ENCODE data around the gene DDX39A.
"Not testable (repeated sequence)": the region's sequence is repeated elsewhere in the genome, so short reads cannot be mapped to it uniquely, and the experiment has no call there.

The DDX39A gene

DNA sequence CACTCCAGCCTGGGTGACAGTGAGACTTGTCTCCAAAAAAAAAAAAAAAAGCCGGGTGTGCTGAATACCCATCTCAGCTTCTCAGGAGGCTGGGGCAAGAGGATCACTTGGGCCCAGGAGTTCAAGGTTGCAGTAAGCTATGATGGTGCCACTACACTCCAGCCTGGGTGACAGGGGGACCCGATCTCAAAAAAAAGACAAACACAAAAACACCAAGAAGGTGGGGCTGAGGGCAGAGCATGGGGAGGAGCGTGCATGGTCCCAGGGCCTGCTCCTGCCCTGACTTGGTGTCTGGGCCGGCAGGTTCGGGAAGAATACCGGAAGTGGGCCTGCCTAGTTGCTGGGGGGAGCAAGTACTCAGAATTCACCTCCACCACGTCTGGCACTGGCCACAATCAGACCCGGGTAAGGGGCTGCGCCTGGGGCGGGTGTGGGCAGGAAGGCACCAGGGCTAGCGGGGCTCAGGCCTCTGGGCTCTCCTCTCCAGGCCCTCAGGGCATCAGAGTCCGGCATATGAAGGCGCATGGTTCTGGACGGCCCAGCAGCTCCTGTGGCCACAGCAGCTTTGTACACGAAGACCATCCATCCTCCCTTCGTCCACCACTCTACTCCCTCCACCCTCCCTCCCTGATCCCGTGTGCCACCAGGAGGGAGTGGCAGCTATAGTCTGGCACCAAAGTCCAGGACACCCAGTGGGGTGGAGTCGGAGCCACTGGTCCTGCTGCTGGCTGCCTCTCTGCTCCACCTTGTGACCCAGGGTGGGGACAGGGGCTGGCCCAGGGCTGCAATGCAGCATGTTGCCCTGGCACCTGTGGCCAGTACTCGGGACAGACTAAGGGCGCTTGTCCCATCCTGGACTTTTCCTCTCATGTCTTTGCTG is 11.3 kb downstream of the DDX39A start:
- no peak for DNase-seq

DNA sequence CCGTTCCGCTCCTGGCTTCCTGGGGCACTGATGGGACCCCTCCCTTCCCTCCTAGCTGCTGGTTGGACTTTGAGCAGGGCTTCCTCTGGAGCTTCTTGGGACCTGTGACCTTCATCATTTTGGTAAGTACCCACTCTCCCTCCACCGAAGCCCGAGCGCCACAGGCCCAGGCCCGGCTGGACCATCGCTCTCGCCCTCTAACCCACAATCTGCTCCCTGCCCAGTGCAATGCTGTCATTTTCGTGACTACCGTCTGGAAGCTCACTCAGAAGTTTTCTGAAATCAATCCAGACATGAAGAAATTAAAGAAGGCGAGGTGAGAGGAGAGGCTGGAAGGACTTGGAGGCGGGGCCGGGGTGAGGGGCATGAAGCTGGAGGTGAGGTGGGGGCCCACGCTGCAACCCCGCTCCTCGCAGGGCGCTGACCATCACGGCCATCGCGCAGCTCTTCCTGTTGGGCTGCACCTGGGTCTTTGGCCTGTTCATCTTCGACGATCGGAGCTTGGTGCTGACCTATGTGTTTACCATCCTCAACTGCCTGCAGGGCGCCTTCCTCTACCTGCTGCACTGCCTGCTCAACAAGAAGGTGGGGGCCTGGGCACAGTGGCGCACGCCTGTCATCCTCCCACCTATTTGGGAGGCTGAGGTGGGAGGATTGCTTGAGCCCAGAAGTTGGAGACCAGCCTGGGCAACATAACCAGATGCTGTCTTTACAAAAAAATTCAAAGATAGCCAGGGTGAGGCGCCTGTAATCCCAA is 12.3 kb downstream of the DDX39A start:
- no peak for DNase-seq

DNA sequence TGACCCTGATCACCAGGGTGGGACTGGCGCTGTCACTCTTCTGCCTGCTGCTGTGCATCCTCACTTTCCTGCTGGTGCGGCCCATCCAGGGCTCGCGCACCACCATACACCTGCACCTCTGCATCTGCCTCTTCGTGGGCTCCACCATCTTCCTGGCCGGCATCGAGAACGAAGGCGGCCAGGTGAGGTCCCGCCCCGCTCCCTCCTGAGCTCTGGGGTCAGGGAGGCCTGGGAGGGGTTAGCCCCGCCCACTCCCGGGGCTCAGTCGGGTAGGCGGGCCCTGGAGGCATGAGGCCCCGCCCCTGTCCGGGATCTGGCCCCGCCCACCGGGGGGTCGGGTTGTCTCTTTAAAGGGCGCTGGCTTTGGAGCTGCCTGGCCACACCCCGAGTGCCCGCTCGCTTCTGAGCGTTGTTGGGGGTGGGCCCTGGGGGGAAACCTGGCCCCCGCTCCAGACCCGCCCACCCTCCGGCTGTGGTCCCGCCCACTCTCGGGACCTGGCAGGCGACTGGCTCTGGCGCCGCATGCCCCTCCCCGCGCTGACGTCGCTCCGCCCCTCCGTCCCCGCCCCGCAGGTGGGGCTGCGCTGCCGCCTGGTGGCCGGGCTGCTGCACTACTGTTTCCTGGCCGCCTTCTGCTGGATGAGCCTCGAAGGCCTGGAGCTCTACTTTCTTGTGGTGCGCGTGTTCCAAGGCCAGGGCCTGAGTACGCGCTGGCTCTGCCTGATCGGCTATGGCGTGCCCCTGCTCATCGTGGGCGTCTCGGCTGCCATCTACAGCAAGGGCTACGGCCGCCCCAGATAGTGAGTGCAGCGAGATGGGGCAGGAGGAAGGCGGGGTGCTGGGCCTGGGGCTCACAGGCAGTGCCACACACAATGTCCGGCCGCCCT is 13.1 kb downstream of the DDX39A start:
- peak; percentile 93 for DNase-seq

DNA sequence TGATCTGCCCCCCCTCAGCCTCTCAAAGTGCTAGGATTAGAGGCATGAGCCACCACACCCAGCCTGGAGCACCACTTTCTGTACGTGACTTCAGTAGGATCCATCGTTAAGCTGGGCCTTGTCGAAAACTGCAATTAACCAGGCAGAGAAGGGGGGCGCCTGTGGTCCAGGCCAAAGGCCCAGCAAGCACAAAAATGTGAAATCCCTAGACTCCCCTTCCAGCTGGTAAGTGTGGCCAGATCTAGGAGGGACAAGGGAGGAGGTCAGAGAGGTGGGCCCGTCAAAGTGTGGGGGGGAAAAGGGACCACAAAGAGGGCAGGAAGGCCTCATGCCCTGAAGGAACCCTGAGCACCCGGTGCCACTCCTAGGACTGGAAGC is 13.8 kb downstream of the DDX39A start:
- DNase-seq: no peak

DNA sequence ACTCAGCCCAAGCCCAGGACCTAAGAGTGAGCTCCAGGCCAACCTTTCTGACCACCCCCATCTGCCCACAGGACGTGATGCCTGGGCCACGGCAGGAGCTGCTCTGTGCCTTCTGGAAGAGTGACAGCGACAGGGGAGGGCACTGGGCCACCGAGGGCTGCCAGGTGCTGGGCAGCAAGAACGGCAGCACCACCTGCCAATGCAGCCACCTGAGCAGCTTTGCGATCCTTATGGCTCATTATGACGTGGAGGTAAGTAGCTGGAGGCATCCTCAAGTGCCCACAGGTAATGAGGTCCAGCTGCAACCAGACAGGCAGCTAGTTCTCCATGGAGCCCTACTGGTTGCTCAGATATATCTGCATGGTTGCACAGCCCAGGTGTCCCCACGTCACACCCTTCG is 14.8 kb downstream of the DDX39A start:
- DNase-seq: no peak

DNA sequence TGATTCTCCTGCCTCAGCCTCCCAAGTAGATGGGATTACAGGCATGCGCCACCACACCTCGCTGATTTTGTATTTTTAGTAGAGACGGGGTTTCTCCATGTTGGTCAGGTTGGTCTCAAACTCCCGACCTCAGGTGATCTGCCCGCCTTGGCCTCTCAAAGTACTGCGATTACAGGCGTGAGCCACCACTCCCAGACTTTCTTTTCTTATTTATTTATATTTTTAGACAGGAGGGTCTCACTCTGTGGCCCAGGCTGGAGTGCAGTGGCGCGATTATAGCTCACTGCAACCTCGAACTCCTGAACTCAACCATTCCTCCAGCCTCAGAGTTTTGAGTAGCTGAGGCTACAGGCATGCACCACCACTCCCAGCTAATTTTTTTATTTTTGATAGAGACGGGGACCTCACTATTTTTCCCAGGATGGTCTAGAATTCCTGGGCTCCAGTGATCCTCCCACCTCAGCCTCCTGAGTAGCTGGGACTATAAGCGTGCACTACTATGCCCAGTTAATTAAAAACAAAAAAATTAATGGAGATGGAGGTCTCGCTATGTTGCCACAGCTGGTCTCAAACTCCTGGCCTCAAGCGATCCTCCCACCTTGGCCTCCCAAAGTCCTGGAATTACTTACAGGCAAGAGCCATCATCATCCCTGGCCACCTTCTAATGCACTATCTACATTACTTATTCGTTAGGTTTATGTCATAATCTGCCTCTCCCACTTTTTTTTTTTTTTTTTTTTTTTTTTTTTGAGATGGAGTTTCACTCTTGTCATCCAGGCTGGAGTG is 15.8 kb downstream of the DDX39A start:
- DNase-seq: not testable (repeated sequence)

DNA sequence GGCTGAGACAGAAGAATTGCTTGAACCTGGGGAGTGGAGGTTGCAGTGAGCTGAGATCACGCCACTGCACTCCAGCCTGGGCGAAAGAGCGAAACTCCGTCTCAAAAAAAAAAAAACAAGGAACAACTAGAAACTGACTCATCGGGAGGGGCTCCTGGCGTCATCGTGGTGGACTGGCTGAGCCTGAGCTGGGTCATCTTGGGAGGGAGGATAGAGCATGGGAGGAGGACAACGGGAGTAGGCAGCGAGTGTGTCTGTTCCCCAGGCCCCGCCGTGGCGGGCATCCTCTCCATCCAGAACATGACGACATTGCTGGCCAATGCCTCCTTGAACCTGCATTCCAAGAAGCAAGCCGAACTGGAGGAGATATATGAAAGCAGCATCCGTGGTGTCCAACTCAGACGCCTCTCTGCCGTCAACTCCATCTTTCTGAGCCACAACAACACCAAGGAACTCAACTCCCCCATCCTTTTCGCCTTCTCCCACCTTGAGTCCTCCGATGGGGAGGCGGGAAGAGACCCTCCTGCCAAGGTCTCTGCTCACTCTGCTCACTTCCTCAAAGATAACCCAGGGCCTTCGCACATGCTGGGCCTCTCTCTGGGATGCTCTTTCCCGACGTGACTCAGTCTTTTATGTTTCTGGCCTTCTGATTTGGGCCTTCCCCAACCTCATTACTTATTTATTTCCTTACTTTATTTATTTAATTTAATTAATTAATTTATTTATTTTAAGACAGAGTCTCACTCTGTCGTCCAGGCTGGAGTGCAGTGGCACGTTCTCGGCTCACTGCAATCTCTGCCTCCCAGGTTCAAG is 16.6 kb downstream of the DDX39A start:
- DNase-seq: peak; percentile 51

DNA sequence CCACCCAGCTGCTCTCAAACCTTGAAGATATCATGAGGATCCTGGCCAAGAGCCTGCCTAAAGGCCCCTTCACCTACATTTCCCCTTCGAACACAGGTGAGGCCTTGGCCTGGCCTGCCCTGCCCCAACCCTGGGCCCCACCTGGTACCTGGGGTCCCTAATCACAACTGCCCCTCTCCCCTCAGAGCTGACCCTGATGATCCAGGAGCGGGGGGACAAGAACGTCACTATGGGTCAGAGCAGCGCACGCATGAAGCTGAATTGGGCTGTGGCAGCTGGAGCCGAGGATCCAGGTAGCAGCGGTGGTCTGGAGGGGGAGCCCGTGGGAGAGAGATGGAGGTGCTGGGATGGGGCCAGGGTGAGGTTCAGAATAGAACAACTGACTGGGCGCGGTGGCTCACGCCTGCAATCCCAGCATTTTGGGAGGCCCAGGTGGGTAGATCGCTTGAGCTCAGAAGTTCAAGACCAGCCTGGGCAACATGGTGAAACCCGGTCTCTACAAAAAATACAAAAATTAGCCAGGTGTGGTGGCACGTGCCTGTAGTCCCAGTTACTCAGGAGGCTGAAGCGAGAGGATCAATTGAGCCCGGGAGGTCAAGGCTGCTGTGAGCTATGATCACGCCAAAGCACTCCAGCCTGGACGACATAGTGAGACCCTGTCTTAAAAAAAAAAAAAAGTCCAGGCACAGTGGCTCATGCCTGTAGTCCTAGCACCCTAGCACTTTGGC is 17.5 kb downstream of the DDX39A start:
- DNase-seq: no peak

DNA sequence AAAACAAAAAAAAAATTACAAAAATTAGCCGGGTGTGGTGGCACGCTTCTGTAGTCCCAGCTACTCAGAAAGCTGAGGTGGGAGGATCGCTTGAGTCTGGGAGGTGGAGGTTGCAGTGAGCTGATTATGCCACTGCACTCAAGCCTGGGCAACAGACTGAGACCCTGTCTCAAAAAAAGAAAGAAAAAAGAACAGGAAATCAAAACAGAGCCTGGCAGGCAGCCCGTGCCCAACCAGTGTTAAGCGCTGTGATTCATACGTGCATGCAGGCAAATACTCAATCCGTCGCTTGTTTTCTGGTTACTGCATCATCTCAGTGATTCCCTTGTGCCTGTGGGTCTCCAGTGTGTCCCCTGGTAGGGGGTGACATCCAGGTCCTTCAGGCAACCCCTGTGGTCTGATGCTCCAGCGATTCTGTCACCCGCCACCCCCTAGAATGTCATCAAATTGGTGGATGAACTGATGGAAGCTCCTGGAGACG is 18.1 kb downstream of the DDX39A start:
- DNase-seq: no peak

DNA sequence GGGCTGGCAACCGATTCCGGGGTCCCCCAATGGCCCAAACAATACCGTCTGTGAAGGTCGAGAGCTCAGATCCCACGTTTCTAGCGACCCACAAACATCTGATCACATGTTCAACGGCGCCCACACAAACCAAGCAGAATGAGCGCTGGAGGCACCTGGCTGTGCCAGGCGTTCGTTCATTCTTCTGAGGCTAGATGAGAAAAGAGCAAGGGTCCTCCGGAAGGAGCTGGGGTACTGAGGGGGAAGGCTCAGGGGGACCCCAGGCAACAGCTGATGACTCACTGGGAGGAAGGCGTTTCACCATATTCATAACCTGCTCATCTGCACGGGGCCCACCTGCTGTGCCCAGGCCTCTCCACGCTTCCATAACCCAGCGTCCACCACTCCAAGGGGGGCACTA is 22.0 kb downstream of the DDX39A start:
- DNase-seq: not testable (repeated sequence)

DNA sequence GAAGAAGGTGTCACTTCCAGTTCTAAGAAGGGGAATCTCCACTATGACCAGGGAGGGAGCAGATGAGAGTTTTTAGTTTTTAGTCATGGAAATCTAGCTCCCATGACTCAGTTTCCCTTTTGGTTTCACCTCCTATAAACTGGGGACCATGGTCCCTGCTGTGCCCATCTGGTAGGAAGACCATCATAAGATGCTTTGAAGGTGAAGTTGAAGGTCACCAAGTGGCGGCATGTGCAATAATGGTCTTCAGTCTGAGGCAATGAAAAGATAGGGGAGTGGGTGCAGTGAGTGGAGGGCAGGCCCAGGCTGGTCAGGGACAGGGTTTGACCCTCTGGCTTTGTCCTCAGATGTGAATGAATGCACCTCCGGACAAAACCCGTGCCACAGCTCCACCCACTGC is 22.4 kb downstream of the DDX39A start:
- not testable (repeated sequence) for DNase-seq

DNA sequence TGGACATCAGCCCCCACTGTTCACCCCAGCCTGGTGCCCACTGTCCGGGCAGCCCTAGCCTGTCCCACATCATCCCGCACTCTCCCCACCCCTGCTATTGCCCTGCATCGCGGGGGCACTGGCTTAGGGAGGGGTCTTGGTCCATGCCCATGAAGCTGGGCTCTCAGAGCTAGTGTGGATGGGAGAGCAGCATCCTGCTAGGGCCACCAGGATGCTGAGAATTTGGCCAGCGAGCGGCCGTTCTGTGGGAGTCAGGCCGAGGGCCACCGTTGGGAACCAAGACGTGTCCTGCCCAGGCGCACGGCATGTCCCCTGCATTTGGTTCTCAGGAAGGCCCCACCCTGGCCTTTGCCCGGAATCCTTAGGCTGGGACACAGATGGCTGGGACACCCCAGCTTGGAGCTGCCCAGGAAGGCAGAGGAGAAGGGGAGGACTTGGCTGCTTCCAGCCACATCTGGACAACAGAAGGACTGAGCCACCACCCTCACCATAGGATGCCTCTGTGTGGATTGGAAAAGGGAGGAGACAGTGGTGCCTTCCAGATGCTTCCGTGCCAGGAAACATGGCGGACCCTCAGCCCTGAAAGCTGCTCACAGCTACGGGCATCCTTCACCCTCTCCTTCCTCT is 23.3 kb downstream of the DDX39A start:
- DNase-seq: no peak

DNA sequence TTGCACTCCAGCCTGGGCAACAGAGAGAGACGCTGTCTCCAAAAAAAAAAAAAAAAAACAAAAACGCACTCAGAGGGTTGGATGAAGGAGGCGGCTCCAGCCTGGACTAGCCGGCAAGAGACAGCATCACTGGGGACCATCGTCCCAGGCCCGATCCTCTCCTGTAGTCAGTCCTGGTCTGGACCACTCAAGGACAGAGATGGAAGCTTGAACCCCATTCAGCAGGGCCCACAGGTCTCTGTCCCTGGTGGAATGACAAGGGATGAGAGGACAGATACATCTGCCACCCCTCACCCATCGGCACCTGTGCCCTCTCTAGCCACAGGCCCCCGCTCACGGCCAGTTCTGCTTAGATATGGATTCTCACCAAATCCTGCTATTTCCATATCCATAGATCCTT is 23.9 kb downstream of the DDX39A start:
- no peak for DNase-seq

DNA sequence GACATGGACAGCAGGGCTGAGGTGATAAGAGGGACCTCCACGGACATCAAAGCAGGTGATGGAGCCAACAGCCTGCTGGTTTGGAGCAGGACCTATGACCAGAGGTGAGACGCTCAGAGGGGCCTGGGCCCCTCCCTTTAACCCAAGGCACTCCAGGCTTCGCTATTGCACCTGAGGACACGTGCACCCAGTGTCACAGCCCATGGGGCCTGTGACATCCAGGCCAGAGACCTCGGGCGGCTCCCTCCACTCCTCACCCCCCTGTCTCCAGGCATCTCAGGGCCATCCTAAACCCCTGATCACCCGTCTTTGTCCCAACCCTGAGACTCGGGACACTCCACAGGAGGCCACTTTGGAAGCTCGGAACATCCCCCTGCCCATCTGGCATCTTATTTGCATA is 25.0 kb downstream of the DDX39A start:
- no peak for DNase-seq

DNA sequence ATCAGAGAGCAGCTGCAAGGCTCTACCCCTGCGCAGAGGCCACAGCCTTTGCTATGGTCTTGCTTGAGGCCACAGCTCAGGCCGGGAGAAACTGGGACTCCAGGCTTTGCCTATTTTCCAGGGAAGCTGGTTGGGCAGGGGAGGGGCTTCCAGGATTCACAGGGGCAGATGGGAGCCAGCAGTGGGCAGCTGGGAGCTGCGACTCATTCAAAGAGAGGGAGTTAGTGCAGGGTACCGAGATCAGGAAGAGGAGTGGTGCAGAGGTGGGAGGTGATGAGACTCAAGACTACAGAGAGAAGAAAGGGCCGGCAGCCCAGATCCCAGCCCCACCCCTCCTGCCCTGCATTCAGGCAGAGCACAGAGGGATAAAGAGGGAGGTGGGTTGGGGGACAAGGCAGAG is 25.8 kb downstream of the DDX39A start:
- no peak for DNase-seq

DNA sequence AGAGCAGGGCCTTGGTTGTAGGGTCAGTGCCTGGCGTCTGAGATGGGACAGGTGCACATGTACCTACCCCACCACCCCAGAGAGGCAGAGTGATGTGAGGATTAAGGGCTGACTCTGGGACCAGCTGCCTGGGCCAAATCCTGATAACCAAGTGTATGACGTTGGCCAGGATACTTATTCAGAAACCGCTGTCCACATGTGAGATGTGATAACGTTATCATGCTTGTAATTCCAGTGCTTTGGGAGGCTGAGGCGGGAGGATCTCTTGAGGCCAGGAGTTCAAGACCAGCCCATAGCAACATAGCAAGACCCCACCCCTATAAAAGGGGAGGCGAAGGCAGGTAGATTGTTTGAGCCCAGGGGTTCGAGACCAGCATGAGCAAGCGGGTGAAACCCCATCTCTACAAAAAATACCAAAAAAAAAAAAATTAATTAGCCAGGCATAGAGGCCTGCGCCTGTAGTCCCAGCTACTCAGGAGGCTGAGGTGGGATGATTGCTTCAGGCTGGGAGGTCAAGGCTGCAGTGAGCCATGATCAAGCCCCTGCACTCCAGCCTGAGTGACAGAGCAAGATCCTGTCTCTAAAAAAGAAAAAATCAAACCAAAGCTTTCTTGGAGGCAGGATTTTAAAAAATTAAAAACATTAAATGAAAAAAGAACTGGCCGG is 27.9 kb downstream of the DDX39A start:
- no peak for DNase-seq

DNA sequence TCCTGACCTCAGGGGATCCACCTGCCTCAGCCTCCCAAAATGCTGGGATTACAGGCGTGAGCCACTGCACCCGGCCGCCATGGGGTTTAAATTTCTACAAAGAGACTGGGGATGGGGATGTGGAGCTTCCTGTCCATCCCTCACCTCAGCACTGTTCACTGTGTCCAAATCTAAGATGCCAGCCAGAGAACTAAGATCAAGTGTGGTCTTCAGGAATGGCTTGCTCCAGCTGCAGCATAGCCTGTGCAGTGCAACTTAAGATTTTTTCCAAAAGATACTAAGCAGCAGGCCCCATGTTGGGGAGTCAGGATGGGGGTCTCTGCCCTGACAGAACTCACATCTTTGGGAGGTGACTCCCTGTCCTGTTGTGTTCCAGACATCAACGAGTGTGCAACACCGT is 28.6 kb downstream of the DDX39A start:
- DNase-seq: no peak

DNA sequence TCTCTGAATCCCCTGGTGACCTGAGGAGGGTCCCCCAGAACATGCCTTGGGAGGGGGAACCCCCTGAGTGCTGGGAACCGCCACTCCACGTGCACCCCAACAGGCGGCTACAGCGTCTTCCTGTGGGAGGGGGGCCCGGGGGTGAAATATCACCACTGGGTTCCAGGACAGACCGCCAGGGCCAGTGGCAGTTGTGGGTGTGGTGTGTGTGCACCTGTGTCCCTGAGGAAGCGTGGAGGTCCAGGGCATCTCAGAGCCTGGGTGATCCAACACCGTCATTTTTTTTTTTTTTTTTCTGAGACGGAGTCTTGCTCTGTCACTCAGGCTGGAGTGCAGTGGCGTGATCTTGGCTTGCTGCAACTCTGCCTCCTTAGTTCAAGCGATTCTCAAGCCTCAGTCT is 33.6 kb downstream of the DDX39A start:
- DNase-seq: no peak
